Measurements from ENCODE around the gene GARNL3.

The GARNL3 gene

GRCh38 chr9:127344368-127345000, 79.9 kb downstream of the GARNL3 start:
- DNase-seq (ENCODE audit: extremely low read depth in 1 of 2, low read depth in 1 of 2): no peak

GRCh38 chr9:127345566-127345965, 81.0 kb downstream of the GARNL3 start:
- DNase-seq (ENCODE audit: extremely low read depth in 1 of 2, low read depth in 1 of 2): no peak

GRCh38 chr9:127346584-127346983, 82.0 kb downstream of the GARNL3 start:
- DNase-seq (ENCODE audit: extremely low read depth in 1 of 2, low read depth in 1 of 2): no peak

GRCh38 chr9:127347831-127348776, 83.5 kb downstream of the GARNL3 start:
- DNase-seq (ENCODE audit: extremely low read depth in 1 of 2, low read depth in 1 of 2): no peak

- DNase-seq (ENCODE audit: extremely low read depth in 1 of 2, low read depth in 1 of 2): no peak
Measured at GRCh38 chr9:127349483-127350113, 85.0 kb downstream of the GARNL3 start.

GRCh38 chr9:127351182-127352166, 86.9 kb downstream of the GARNL3 start:
- DNase-seq (ENCODE audit: extremely low read depth in 1 of 2, low read depth in 1 of 2): no peak

- DNase-seq (ENCODE audit: extremely low read depth in 1 of 2, low read depth in 1 of 2): no peak
Measured at GRCh38 chr9:127353882-127354281, 89.3 kb downstream of the GARNL3 start.

- no peak for DNase-seq (ENCODE audit: extremely low read depth in 1 of 2, low read depth in 1 of 2)
Measured at GRCh38 chr9:127356906-127357305, 92.3 kb downstream of the GARNL3 start.

- no peak for DNase-seq (ENCODE audit: extremely low read depth in 1 of 2, low read depth in 1 of 2)
Measured at GRCh38 chr9:127358023-127358535, 93.5 kb downstream of the GARNL3 start.

GRCh38 chr9:127358770-127359169, 94.2 kb downstream of the GARNL3 start:
- DNase-seq (ENCODE audit: extremely low read depth in 1 of 2, low read depth in 1 of 2): no peak

- no peak for DNase-seq (ENCODE audit: extremely low read depth in 1 of 2, low read depth in 1 of 2)
Measured at GRCh38 chr9:127360250-127360649, 95.7 kb downstream of the GARNL3 start.

- no peak for DNase-seq (ENCODE audit: extremely low read depth in 1 of 2, low read depth in 1 of 2)
Measured at GRCh38 chr9:127360829-127361228, 96.3 kb downstream of the GARNL3 start.

- no peak for DNase-seq (ENCODE audit: extremely low read depth in 1 of 2, low read depth in 1 of 2)
Measured at GRCh38 chr9:127361561-127361960, 97.0 kb downstream of the GARNL3 start.

GRCh38 chr9:127362829-127363228, 98.3 kb downstream of the GARNL3 start:
- DNase-seq (ENCODE audit: extremely low read depth in 1 of 2, low read depth in 1 of 2): no peak

GRCh38 chr9:127365461-127365860, 100.9 kb downstream of the GARNL3 start:
- no peak for DNase-seq (ENCODE audit: extremely low read depth in 1 of 2, low read depth in 1 of 2)

GRCh38 chr9:127366594-127366993, 102.0 kb downstream of the GARNL3 start:
- DNase-seq (ENCODE audit: extremely low read depth in 1 of 2, low read depth in 1 of 2): no peak

GRCh38 chr9:127368852-127369402, 104.4 kb downstream of the GARNL3 start:
- DNase-seq (ENCODE audit: extremely low read depth in 1 of 2, low read depth in 1 of 2): no peak

- no peak for DNase-seq (ENCODE audit: extremely low read depth in 1 of 2, low read depth in 1 of 2)
Measured at GRCh38 chr9:127369428-127369827, 104.9 kb downstream of the GARNL3 start.

GRCh38 chr9:127370147-127370579, 105.6 kb downstream of the GARNL3 start:
- no peak for DNase-seq (ENCODE audit: extremely low read depth in 1 of 2, low read depth in 1 of 2)

All from stimulated activated CD8-positive, alpha-beta memory T cell treated with anti-CD3 and anti-CD28 coated beads, Interleukin-7, amount 100 ng/mL, for 48 hours (primary cell).